HFFc6 (cell line): Measurements from ENCODE around the gene FAM81B. TPM values are rescaled to one million over a fixed set of nuclear protein-coding genes. Genes with fewer than 3 reads are reported as not detected.
A peak's percentile ranks its signal among the peaks of the same experiment; 100 is the strongest.

Experiments used
- DNase-seq: peaks from one replicate; pipeline ENCODE4 v3.0.0-alpha.2; 2018
- H3K27ac Mint-ChIP-seq: 2 replicates; pipeline ENCODE4 v1.8.0; 2020; ENCODE audit warnings: mild to moderate bottlenecking, mixed read lengths
- H3K27me3 Mint-ChIP-seq: 2 replicates; pipeline ENCODE4 v1.8.0; 2021; ENCODE audit warnings: mild to moderate bottlenecking, moderate library complexity, mixed read lengths; ENCODE audit not compliant: insufficient read depth
- H3K36me3 Mint-ChIP-seq: 2 replicates; pipeline ENCODE4 v1.8.0; 2021; ENCODE audit warnings: low read depth, mixed read lengths
- H3K4me1 Mint-ChIP-seq: 2 replicates; pipeline ENCODE4 v1.8.0; 2020; ENCODE audit warnings: low read depth, mixed read lengths
- H3K4me3 Mint-ChIP-seq: 2 replicates; pipeline ENCODE4 v1.8.0; 2020; ENCODE audit warnings: mild to moderate bottlenecking, moderate library complexity, mixed read lengths
- H3K9me3 Mint-ChIP-seq: 2 replicates; pipeline ENCODE4 v1.8.0; 2020; ENCODE audit warnings: mild to moderate bottlenecking, mixed read lengths
- total RNA-seq, 6 experiments: library from RNA; stranded (reverse); fragmentation: NEBNext Ultra II Directional; extraction: Animal tissue kit (Norgen Biotek cat#: 25700); gene quantifications; 2 replicates in 1 of 6; 3 replicates in 5 of 6; pipeline ENCODE4 v1.2.3, GENCODE V29; 2021
- TF ChIP-seq, protein P1 (sequence below): fragments of 200-600 bp; sonication (generic); IDR thresholded peaks from 2 replicates; pipeline ENCODE4 v1.5.0; 2021; ENCODE audit warnings: antibody characterized with exemption, mild to moderate bottlenecking

Gene FAM81B
- total RNA-seq, 6 experiments from 2014 or later, result not detected

GRCh38 chr5:95439801-95440493, 48.8 kb downstream of the FAM81B start:
- H3K4me3 Mint-ChIP-seq, result no peak overlapping the region
- no peak overlapping the region for H3K27ac Mint-ChIP-seq
- H3K9me3 Mint-ChIP-seq, result no peaks in the 10 kb centered on the region
- no peaks in the 10 kb centered on the region; the same call in 1 of the 2 replicates for H3K36me3 Mint-ChIP-seq
- no peak for DNase-seq
- no peaks in the 10 kb centered on the region for H3K4me1 Mint-ChIP-seq
- peaks cover 6% of the 10 kb centered on the region; the same call in 1 of the 2 replicates for H3K27me3 Mint-ChIP-seq
- TF ChIP-seq, protein P1, sequence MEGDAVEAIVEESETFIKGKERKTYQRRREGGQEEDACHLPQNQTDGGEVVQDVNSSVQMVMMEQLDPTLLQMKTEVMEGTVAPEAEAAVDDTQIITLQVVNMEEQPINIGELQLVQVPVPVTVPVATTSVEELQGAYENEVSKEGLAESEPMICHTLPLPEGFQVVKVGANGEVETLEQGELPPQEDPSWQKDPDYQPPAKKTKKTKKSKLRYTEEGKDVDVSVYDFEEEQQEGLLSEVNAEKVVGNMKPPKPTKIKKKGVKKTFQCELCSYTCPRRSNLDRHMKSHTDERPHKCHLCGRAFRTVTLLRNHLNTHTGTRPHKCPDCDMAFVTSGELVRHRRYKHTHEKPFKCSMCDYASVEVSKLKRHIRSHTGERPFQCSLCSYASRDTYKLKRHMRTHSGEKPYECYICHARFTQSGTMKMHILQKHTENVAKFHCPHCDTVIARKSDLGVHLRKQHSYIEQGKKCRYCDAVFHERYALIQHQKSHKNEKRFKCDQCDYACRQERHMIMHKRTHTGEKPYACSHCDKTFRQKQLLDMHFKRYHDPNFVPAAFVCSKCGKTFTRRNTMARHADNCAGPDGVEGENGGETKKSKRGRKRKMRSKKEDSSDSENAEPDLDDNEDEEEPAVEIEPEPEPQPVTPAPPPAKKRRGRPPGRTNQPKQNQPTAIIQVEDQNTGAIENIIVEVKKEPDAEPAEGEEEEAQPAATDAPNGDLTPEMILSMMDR, result no peak

DNA sequence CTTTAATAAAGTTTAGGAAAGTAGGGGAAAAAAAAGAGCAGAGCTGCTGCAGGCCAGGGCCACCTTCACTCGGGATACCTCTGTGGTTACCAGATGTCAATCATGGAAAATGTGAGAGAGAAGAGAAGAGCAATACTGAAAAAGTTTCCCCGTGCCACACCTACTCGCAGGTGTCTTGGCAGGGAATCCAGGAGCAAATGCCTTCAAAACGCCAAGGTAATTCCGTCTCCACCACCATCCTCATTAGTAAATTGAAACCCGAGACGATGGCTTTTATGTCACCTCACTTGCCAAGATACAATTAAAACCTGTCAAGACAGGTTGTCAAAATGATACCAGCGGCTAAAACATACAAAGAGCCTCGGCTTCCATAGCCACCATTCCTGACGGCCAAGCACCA, 49.7 kb downstream of the FAM81B start:
- TF ChIP-seq, protein P1, result no peak
- no peaks in the 10 kb centered on the region; the same call in 1 of the 2 replicates for H3K36me3 Mint-ChIP-seq
- no peak for DNase-seq
- H3K4me1 Mint-ChIP-seq, result peaks cover 7% of the 10 kb centered on the region
- no peaks in the 10 kb centered on the region for H3K9me3 Mint-ChIP-seq
- no peak overlapping the region for H3K27ac Mint-ChIP-seq
- H3K4me3 Mint-ChIP-seq, result no peak overlapping the region
- peaks cover 6% of the 10 kb centered on the region; the same call in 1 of the 2 replicates for H3K27me3 Mint-ChIP-seq

DNA sequence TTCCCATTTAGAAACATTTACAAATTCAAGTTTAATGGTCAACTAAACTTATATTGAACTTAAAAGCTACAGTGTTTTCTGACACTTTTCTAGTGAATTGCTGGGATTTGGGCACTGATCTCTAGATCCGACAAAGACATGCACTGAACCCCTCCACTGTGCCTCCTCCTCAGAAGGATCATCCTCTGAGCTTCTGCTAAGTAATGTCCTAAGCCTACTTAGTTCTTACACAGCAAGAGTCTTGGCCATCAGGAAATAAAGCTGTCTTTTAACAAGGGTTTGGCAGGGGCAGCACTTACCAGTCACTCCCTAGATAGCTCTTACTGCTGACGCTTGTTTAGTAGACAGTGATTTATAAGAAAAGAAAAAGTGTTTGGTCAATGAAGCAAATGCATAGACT, 50.5 kb downstream of the FAM81B start:
- Mint-ChIP-seq H3K4me3 (no peak overlapping the region), H3K36me3 (no peaks in the 10 kb centered on the region; the same call in 1 of the 2 replicates), H3K9me3 (no peaks in the 10 kb centered on the region), H3K27ac (no peak overlapping the region), H3K27me3 (peaks cover 6% of the 10 kb centered on the region; the same call in 1 of the 2 replicates), H3K4me1 (peaks cover 15% of the 10 kb centered on the region)
- no peak for DNase-seq
- TF ChIP-seq, protein P1, result no peak

DNA sequence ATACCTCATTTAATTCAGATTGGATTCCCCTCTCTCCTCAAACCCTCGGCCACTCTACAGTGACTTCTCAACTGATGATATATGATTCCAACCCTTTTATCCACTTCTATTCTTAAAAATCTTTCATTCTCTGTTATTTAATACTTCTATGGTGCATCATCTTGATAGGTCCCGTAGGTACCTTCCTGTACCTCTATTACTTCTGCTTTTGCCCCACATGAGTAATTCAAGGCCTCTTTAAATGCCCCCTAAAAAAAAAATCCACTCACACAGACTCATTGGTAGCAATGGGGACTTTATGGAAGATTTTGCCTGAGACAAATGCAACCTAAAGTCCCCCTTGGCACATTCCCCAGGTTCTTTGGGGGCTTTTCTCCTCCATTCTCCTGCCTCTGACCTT, 54.3 kb downstream of the FAM81B start:
- H3K9me3 Mint-ChIP-seq, result no peaks in the 10 kb centered on the region
- H3K36me3 Mint-ChIP-seq, result no peaks in the 10 kb centered on the region; the same call in 1 of the 2 replicates
- peaks cover 6% of the 10 kb centered on the region; the same call in 1 of the 2 replicates for H3K27me3 Mint-ChIP-seq
- DNase-seq, result no peak
- no peak overlapping the region for H3K4me3 Mint-ChIP-seq
- peaks cover 24% of the 10 kb centered on the region for H3K4me1 Mint-ChIP-seq
- TF ChIP-seq, protein P1, result no peak
- 0 out of 2 replicates have a peak overlapping the region, but pooled peaks have one; percentile 30 for H3K27ac Mint-ChIP-seq

DNA sequence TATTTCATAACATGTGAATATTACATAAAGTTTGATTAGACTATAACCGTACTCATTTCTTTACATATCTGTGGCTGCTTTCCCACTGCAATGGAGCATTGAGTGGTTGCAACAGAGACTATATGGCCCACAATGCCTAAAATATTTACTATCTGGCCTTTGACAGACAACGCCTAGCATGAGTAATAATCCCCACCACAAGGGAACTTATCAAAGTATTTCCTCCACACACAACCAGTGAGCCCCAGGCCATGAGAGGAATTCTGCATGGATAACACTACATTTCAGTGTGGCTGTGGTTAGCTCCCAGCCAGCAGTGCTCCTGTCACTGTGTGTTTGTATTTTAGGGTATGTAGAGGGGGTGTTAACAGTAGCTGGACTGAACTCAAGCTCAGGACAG, 54.8 kb downstream of the FAM81B start:
- peaks cover 24% of the 10 kb centered on the region for H3K4me1 Mint-ChIP-seq
- DNase-seq, result peak; percentile 78
- TF ChIP-seq, protein P1, result no peak
- no peaks in the 10 kb centered on the region for H3K36me3 Mint-ChIP-seq
- H3K27ac Mint-ChIP-seq, result peak overlapping the region; percentile 30; the same call in 1 of the 2 replicates
- peaks cover under 1% of the 10 kb centered on the region; the same call in 1 of the 2 replicates for H3K27me3 Mint-ChIP-seq
- H3K4me3 Mint-ChIP-seq, result no peak overlapping the region
- no peaks in the 10 kb centered on the region for H3K9me3 Mint-ChIP-seq
